Measurements from ENCODE around the gene GATA6. TPM values are rescaled to one million over a fixed set of nuclear protein-coding genes. Genes with fewer than 3 reads are reported as not detected.
"Not testable (repeated sequence)": the region's sequence is repeated elsewhere in the genome, so short reads cannot be mapped to it uniquely, and the experiment has no call there.

GATA6 gene
- total RNA-seq, 1 experiment from 2014 or later: 54.6 TPM

- Mint-ChIP-seq H3K27ac (ENCODE audit: unreplicated experiment) (no peak overlapping the region), H3K4me3 (ENCODE audit: low read depth, unreplicated experiment) (no peak overlapping the region), H3K4me1 (ENCODE audit: low read depth, unreplicated experiment) (peaks cover 40% of the 10 kb centered on the region), H3K27me3 (ENCODE audit: unreplicated experiment) (no peaks in the 10 kb centered on the region), H3K36me3 (ENCODE audit: insufficient read depth, unreplicated experiment) (peaks cover 18% of the 10 kb centered on the region), H3K9me3 (ENCODE audit: low read depth, unreplicated experiment) (no peaks in the 10 kb centered on the region)
- CTCF ChIA-PET: interaction anchor here (0.6 to 0.8 kb wide), 3 partner anchors 69 to 218 kb away, joined by 3 to 11 read pairs (median 3); no protein-coding TSS in a partner anchor
- no peak for DNase-seq
- TF ChIP-seq CTCF (IDR thresholded peaks at IDR 0.05; ENCODE audit: unreplicated experiment): no peak
- BruUV-seq (replicated peaks): no TSS peak
- intact Hi-C loops (cut with micrococcal nuclease; ENCODE audit: unreplicated experiment): loop anchor here (5.0 to 10.0 kb wide), 2 partner anchors 161 to 349 kb away; no protein-coding TSS in a partner anchor
These were observed 44.1 kb downstream of the GATA6 start for GRCh38 chr18:22213333-22213973.

- Mint-ChIP-seq H3K9me3 (ENCODE audit: low read depth, unreplicated experiment) (no peaks in the 10 kb centered on the region), H3K36me3 (ENCODE audit: insufficient read depth, unreplicated experiment) (peaks cover 11% of the 10 kb centered on the region), H3K4me1 (ENCODE audit: low read depth, unreplicated experiment) (peaks cover 33% of the 10 kb centered on the region), H3K27ac (ENCODE audit: unreplicated experiment) (peak overlapping the region; percentile 39), H3K4me3 (ENCODE audit: low read depth, unreplicated experiment) (no peak overlapping the region), H3K27me3 (ENCODE audit: unreplicated experiment) (no peaks in the 10 kb centered on the region)
- TF ChIP-seq CTCF (IDR thresholded peaks at IDR 0.05; ENCODE audit: unreplicated experiment): no peak
- intact Hi-C loops (cut with micrococcal nuclease; ENCODE audit: unreplicated experiment): loop anchor here (5.0 to 10.0 kb wide), 2 partner anchors 160 to 347 kb away; no protein-coding TSS in a partner anchor
- no TSS peak for BruUV-seq (replicated peaks)
- no peak for DNase-seq
- CTCF ChIA-PET: interaction anchor here (0.6 to 1.0 kb wide), 3 partner anchors 9 to 170 kb away, joined by 3 to 6 read pairs (median 5); no protein-coding TSS in a partner anchor
These were observed 45.5 kb downstream of the GATA6 start for GRCh38 chr18:22214731-22215528.

- intact Hi-C loops (cut with micrococcal nuclease; ENCODE audit: unreplicated experiment): loop anchor here (10.0 kb wide), 1 partner anchor 156 kb away; no protein-coding TSS in a partner anchor
- CTCF ChIA-PET: interaction anchor here (0.6 kb wide), 1 partner anchor 11 kb away, joined by 3 read pairs; no protein-coding TSS in a partner anchor
- Mint-ChIP-seq H3K9me3 (ENCODE audit: low read depth, unreplicated experiment) (no peaks in the 10 kb centered on the region), H3K27ac (ENCODE audit: unreplicated experiment) (no peak overlapping the region), H3K27me3 (ENCODE audit: unreplicated experiment) (no peaks in the 10 kb centered on the region), H3K4me1 (ENCODE audit: low read depth, unreplicated experiment) (peaks cover 20% of the 10 kb centered on the region), H3K4me3 (ENCODE audit: low read depth, unreplicated experiment) (no peak overlapping the region), H3K36me3 (ENCODE audit: insufficient read depth, unreplicated experiment) (peaks cover under 1% of the 10 kb centered on the region)
- DNase-seq: no peak
- BruUV-seq (replicated peaks): no TSS peak
- TF ChIP-seq CTCF (IDR thresholded peaks at IDR 0.05; ENCODE audit: unreplicated experiment): no peak
These were observed 49.4 kb downstream of the GATA6 start for GRCh38 chr18:22218835-22219234.

GRCh38 chr18:22219568-22220355, 50.4 kb downstream of the GATA6 start:
- H3K27me3 Mint-ChIP-seq (ENCODE audit: unreplicated experiment): no peaks in the 10 kb centered on the region
- no peak overlapping the region for H3K4me3 Mint-ChIP-seq (ENCODE audit: low read depth, unreplicated experiment)
- intact Hi-C loops (cut with micrococcal nuclease; ENCODE audit: unreplicated experiment): loop anchor here (10.0 kb wide), 1 partner anchor 155 kb away; no protein-coding TSS in a partner anchor
- no TSS peak for BruUV-seq (replicated peaks)
- no peak for DNase-seq
- H3K9me3 Mint-ChIP-seq (ENCODE audit: low read depth, unreplicated experiment): no peaks in the 10 kb centered on the region
- H3K4me1 Mint-ChIP-seq (ENCODE audit: low read depth, unreplicated experiment): peaks cover 20% of the 10 kb centered on the region
- no peak for TF ChIP-seq CTCF (IDR thresholded peaks at IDR 0.05; ENCODE audit: unreplicated experiment)
- no peaks in the 10 kb centered on the region for H3K36me3 Mint-ChIP-seq (ENCODE audit: insufficient read depth, unreplicated experiment)
- CTCF ChIA-PET: interaction anchor here (1.2 kb wide), 1 partner anchor 22 kb away, joined by 3 read pairs; no protein-coding TSS in a partner anchor
- no peak overlapping the region for H3K27ac Mint-ChIP-seq (ENCODE audit: unreplicated experiment)

GRCh38 chr18:22220585-22220984, 51.2 kb downstream of the GATA6 start:
- intact Hi-C loops (cut with micrococcal nuclease; ENCODE audit: unreplicated experiment); H3K36me3 Mint-ChIP-seq (ENCODE audit: insufficient read depth, unreplicated experiment); H3K27ac Mint-ChIP-seq (ENCODE audit: unreplicated experiment); H3K9me3 Mint-ChIP-seq (ENCODE audit: low read depth, unreplicated experiment); H3K27me3 Mint-ChIP-seq (ENCODE audit: unreplicated experiment); DNase-seq; BruUV-seq (replicated peaks); H3K4me3 Mint-ChIP-seq (ENCODE audit: low read depth, unreplicated experiment): not testable (repeated sequence)
- H3K4me1 Mint-ChIP-seq (ENCODE audit: low read depth, unreplicated experiment): peaks cover 15% of the 10 kb centered on the region
- CTCF ChIA-PET: interaction anchor here (1.2 kb wide), 1 partner anchor 23 kb away, joined by 3 read pairs; no protein-coding TSS in a partner anchor

Data from Calu3 (cell line).